Left ventricle myocardium inferior (tissue), 1 donor: ENCODE measurements around the gene MAGOH. TPM values are rescaled to one million over a fixed set of nuclear protein-coding genes. Genes with fewer than 3 reads are reported as not detected.

Experiments used
- DNase-seq: peaks from one replicate; pipeline ENCODE4 v3.0.0-alpha.2; 2020
- H3K27ac ChIP-seq: fragments of 200-600 bp; replicated peaks from 2 replicates; pipeline ENCODE4 v1.8.0; 2021
- H3K27me3 ChIP-seq: fragments of 200-600 bp; 2 replicates; pipeline ENCODE4 v1.8.0; 2021; ENCODE audit warnings: low read depth
- H3K36me3 ChIP-seq: fragments of 200-600 bp; 2 replicates; pipeline ENCODE4 v1.8.0; 2021
- H3K4me1 ChIP-seq: fragments of 200-600 bp; 2 replicates; pipeline ENCODE4 v1.8.0; 2021
- H3K4me3 ChIP-seq: fragments of 200-600 bp; 2 replicates; pipeline ENCODE4 v1.8.0; 2021; ENCODE audit warnings: mild to moderate bottlenecking, moderate library complexity
- H3K9me3 ChIP-seq: fragments of 200-600 bp; replicated peaks from 2 replicates; pipeline ENCODE4 v1.8.0; 2021
- CTCF ChIP-seq: fragments of 200-600 bp; IDR thresholded peaks from 2 replicates; pipeline ENCODE4 v1.8.0; 2021; ENCODE audit warnings: antibody characterized with exemption, mild to moderate bottlenecking, borderline replicate concordance
- intact Hi-C: fragments of 100-400 bp; cut with micrococcal nuclease; formaldehyde crosslinking; loops from one replicate; pipeline ENCODE4 v1.11.0; 2022
- total RNA-seq: library from RNA; stranded (reverse); fragmentation: NEBNext Ultra II Directional; extraction: Animal tissue kit (Norgen Biotek cat#: 25700); gene quantifications from one replicate; pipeline ENCODE4 v1.2.1, GENCODE V29; 2021
- donor health status: DM: no; HTN: yes; CAD: no; lungs with severe emphysema.

MAGOH gene
- total RNA-seq, 1 donor from 2014 or later, result 29.5 TPM

- H3K27ac ChIP-seq, result no peak overlapping the region
- H3K4me1 ChIP-seq, result peaks cover 7% of the 10 kb centered on the region
- H3K9me3 ChIP-seq, result no peaks in the 10 kb centered on the region
- no peak for DNase-seq
- intact Hi-C loops, result no loop called here
- no peak overlapping the region for H3K4me3 ChIP-seq
- H3K36me3 ChIP-seq, result no peaks in the 10 kb centered on the region
- H3K27me3 ChIP-seq, result no peaks in the 10 kb centered on the region
- TF ChIP-seq CTCF, result no peak
Observed at GRCh38 chr1:53254011-53254640, 15.8 kb upstream of the MAGOH start.

- no peak for DNase-seq
- Histone ChIP-seq H3K9me3 (no peaks in the 10 kb centered on the region), H3K27ac (no peak overlapping the region), H3K36me3 (no peaks in the 10 kb centered on the region), H3K4me3 (no peak overlapping the region), H3K4me1 (peaks cover 8% of the 10 kb centered on the region), H3K27me3 (no peaks in the 10 kb centered on the region)
- no peak for TF ChIP-seq CTCF
- intact Hi-C loops, result no loop called here
Observed at GRCh38 chr1:53250325-53250724, 12.0 kb upstream of the MAGOH start.

- peaks cover 8% of the 10 kb centered on the region for H3K4me1 ChIP-seq
- DNase-seq, result no peak
- no peak overlapping the region for H3K4me3 ChIP-seq
- TF ChIP-seq CTCF, result no peak
- no peaks in the 10 kb centered on the region for H3K27me3 ChIP-seq
- intact Hi-C loops, result no loop called here
- H3K9me3 ChIP-seq, result no peaks in the 10 kb centered on the region
- no peaks in the 10 kb centered on the region for H3K36me3 ChIP-seq
- no peak overlapping the region for H3K27ac ChIP-seq
Observed at GRCh38 chr1:53249706-53250105, 11.4 kb upstream of the MAGOH start.

- intact Hi-C loops, result no loop called here
- Histone ChIP-seq H3K4me1 (peaks cover 8% of the 10 kb centered on the region), H3K36me3 (no peaks in the 10 kb centered on the region), H3K27me3 (no peaks in the 10 kb centered on the region), H3K4me3 (no peak overlapping the region), H3K27ac (no peak overlapping the region), H3K9me3 (no peaks in the 10 kb centered on the region)
- DNase-seq, result no peak
- TF ChIP-seq CTCF, result no peak
Observed at GRCh38 chr1:53246261-53247134, 8.2 kb upstream of the MAGOH start.

- Histone ChIP-seq H3K36me3 (no peaks in the 10 kb centered on the region), H3K4me1 (peaks cover 2% of the 10 kb centered on the region), H3K27ac (no peak overlapping the region), H3K4me3 (no peak overlapping the region), H3K27me3 (no peaks in the 10 kb centered on the region), H3K9me3 (no peaks in the 10 kb centered on the region)
- intact Hi-C loops, result no loop called here
- no peak for TF ChIP-seq CTCF
- no peak for DNase-seq
Observed at GRCh38 chr1:53244141-53244540, 5.8 kb upstream of the MAGOH start.
